HCT116 (cell line): ENCODE results near the gene NFIL3. TPM values are rescaled to one million over a fixed set of nuclear protein-coding genes. Genes with fewer than 3 reads are reported as not detected.

Experiments
- CBX3 ChIP-seq: IDR thresholded peaks from 2 replicates; pipeline ENCODE4 v1.6.1; 2012; ENCODE audit warnings: low read depth
- FOSL1 ChIP-seq: IDR thresholded peaks from 2 replicates; pipeline ENCODE4 v1.6.1; 2012; ENCODE audit warnings: low read depth
- SIN3A ChIP-seq: IDR thresholded peaks from 2 replicates; pipeline ENCODE4 v1.6.1; 2012; ENCODE audit warnings: low read depth
- TCF7L2 ChIP-seq: IDR thresholded peaks from 2 replicates; pipeline ENCODE4 v1.7.0; 2011; ENCODE audit warnings: borderline replicate concordance, inconsistent platforms; ENCODE audit not compliant: insufficient read depth, insufficient read length; ENCODE audit errors: extremely low read depth
- total RNA-seq: library from RNA; stranded (reverse); gene quantifications from one replicate; pipeline ENCODE4 v1.2.1, GENCODE V29; 2021; ENCODE audit not compliant: unreplicated experiment
- TF ChIP-seq, protein P1 (sequence below): IDR thresholded peaks from 2 replicates; pipeline ENCODE4 v1.6.1; 2012
- TF ChIP-seq, protein P2 (sequence below): IDR thresholded peaks from 2 replicates; pipeline ENCODE4 v1.6.1; 2012; ENCODE audit warnings: low read depth
- TF ChIP-seq, protein P3 (sequence below): IDR thresholded peaks from 2 replicates; pipeline ENCODE4 v1.6.1; 2011; ENCODE audit warnings: mild to moderate bottlenecking, low read length, moderate library complexity; ENCODE audit not compliant: insufficient replicate concordance; ENCODE audit errors: extremely low read depth

Gene NFIL3
- total RNA-seq, 1 experiment from 2014 or later: 38.0 TPM

DNA sequence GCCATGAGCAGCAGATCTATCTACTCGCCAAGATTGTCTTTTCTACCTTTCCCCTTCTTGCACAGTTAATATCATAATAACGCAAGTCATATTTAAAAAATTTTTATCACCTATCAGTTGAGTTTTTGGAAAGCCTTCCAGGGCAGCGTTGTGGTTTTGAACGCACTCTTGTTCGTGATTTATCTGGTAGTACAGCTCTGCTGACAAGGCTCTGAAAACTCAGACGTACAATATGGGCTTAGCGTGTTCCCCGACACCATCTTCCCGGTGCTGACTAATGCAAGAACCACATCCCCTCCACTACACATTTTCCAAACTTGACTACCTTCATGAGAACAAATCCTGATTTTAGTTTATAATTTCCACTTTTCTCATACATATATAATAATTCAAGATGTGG, 1.6 kb upstream of the NFIL3 start (continued):
- no peak for TF ChIP-seq TCF7L2
- TF ChIP-seq, protein P1, sequence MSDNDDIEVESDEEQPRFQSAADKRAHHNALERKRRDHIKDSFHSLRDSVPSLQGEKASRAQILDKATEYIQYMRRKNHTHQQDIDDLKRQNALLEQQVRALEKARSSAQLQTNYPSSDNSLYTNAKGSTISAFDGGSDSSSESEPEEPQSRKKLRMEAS: no peak
- TF ChIP-seq FOSL1: no peak
- TF ChIP-seq, protein P2, sequence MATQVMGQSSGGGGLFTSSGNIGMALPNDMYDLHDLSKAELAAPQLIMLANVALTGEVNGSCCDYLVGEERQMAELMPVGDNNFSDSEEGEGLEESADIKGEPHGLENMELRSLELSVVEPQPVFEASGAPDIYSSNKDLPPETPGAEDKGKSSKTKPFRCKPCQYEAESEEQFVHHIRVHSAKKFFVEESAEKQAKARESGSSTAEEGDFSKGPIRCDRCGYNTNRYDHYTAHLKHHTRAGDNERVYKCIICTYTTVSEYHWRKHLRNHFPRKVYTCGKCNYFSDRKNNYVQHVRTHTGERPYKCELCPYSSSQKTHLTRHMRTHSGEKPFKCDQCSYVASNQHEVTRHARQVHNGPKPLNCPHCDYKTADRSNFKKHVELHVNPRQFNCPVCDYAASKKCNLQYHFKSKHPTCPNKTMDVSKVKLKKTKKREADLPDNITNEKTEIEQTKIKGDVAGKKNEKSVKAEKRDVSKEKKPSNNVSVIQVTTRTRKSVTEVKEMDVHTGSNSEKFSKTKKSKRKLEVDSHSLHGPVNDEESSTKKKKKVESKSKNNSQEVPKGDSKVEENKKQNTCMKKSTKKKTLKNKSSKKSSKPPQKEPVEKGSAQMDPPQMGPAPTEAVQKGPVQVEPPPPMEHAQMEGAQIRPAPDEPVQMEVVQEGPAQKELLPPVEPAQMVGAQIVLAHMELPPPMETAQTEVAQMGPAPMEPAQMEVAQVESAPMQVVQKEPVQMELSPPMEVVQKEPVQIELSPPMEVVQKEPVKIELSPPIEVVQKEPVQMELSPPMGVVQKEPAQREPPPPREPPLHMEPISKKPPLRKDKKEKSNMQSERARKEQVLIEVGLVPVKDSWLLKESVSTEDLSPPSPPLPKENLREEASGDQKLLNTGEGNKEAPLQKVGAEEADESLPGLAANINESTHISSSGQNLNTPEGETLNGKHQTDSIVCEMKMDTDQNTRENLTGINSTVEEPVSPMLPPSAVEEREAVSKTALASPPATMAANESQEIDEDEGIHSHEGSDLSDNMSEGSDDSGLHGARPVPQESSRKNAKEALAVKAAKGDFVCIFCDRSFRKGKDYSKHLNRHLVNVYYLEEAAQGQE: no peak
- no peak for TF ChIP-seq SIN3A
- TF ChIP-seq, protein P3, sequence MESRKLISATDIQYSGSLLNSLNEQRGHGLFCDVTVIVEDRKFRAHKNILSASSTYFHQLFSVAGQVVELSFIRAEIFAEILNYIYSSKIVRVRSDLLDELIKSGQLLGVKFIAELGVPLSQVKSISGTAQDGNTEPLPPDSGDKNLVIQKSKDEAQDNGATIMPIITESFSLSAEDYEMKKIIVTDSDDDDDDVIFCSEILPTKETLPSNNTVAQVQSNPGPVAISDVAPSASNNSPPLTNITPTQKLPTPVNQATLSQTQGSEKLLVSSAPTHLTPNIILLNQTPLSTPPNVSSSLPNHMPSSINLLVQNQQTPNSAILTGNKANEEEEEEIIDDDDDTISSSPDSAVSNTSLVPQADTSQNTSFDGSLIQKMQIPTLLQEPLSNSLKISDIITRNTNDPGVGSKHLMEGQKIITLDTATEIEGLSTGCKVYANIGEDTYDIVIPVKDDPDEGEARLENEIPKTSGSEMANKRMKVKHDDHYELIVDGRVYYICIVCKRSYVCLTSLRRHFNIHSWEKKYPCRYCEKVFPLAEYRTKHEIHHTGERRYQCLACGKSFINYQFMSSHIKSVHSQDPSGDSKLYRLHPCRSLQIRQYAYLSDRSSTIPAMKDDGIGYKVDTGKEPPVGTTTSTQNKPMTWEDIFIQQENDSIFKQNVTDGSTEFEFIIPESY: no peak
- no peak for TF ChIP-seq CBX3
